ENCODE measurements around the gene RFTN1. TPM values are rescaled to one million over a fixed set of nuclear protein-coding genes. Genes with fewer than 3 reads are reported as not detected.

RFTN1 gene
- total RNA-seq, 4 donors from 2014 or later, result 10.3 to 26.9 (median 22.3) TPM

DNA sequence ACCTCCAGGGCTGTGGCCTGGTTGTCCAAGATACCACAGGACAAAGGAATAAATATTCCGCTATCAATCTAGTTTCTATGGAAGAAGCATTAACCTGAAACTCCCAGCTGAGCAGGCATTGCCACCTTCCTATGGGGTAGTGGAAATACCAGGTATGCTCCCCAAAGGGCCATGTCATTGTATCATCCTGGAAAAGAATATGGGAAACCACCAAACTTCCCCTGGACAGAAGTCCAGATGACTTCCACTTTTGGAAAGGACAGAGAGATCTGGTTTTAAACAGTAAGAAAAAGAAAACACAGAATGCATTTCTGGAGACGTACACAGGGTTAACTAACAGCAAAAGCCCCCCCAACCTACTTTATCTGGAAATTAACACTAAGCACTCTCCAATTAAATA lies 100.2 kb downstream of the RFTN1 start:
- Histone ChIP-seq H3K4me1 (peaks cover 31% of the 10 kb centered on the region), H3K9me3 (no peaks in the 10 kb centered on the region), H3K27me3 (no peaks in the 10 kb centered on the region), H3K36me3 (peaks cover 7% of the 10 kb centered on the region), H3K4me3 (no peak overlapping the region), H3K27ac (no peak overlapping the region)
- WGBS, result 91% methylated on average over 2 of the region's 2 CpGs
- TF ChIP-seq, protein P1, sequence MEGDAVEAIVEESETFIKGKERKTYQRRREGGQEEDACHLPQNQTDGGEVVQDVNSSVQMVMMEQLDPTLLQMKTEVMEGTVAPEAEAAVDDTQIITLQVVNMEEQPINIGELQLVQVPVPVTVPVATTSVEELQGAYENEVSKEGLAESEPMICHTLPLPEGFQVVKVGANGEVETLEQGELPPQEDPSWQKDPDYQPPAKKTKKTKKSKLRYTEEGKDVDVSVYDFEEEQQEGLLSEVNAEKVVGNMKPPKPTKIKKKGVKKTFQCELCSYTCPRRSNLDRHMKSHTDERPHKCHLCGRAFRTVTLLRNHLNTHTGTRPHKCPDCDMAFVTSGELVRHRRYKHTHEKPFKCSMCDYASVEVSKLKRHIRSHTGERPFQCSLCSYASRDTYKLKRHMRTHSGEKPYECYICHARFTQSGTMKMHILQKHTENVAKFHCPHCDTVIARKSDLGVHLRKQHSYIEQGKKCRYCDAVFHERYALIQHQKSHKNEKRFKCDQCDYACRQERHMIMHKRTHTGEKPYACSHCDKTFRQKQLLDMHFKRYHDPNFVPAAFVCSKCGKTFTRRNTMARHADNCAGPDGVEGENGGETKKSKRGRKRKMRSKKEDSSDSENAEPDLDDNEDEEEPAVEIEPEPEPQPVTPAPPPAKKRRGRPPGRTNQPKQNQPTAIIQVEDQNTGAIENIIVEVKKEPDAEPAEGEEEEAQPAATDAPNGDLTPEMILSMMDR (IDR thresholded peaks at IDR 0.05), result no peak
- TF ChIP-seq EP300 (IDR thresholded peaks at IDR 0.05) (no peak), POLR2AphosphoS5 (IDR thresholded peaks at IDR 0.05) (no peak), POLR2A (IDR thresholded peaks at IDR 0.05) (no peak)
- DNase-seq (ENCODE audit: low spot score in 2 of 2), result no peak

DNA sequence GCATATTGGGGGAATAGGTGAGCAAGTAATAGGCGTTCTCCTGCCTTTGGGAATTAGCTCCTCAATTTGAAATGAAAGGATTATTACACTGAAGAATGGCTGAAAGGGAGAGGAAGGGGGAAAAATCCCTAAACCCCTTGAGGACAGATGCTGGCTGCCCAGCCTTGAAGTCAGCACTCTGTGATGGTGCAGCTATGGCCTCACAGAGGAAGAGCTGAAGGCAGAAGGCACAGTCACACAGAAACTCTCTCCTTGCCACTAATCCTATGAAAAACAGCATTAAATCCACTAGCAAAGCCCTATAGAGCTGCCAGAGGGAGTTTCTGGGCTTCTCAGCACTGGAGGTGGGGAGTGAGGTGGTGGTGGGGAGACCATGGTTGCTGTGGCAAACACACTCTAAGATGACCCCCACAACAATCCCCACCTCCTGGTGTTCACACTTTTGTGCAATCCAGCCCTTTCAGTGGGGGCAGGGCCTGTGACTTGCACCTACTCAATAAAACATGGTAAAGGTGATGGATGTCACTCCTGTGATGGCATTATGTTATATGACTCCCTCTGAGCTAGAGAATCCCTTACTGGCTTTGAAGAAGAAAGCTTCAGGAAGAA lies 101.2 kb downstream of the RFTN1 start:
- WGBS, result 93% methylated on average over 1 of the region's 1 CpG
- DNase-seq (ENCODE audit: low spot score in 2 of 2), result no peak
- Histone ChIP-seq H3K27ac (no peak overlapping the region), H3K9me3 (no peaks in the 10 kb centered on the region), H3K4me1 (peaks cover 21% of the 10 kb centered on the region), H3K27me3 (no peaks in the 10 kb centered on the region), H3K36me3 (peaks cover 7% of the 10 kb centered on the region), H3K4me3 (no peak overlapping the region)
- TF ChIP-seq, protein P1 (IDR thresholded peaks at IDR 0.05), result no peak
- no peak for TF ChIP-seq POLR2AphosphoS5 (IDR thresholded peaks at IDR 0.05)
- no peak for TF ChIP-seq EP300 (IDR thresholded peaks at IDR 0.05)
- TF ChIP-seq POLR2A (IDR thresholded peaks at IDR 0.05), result no peak

DNA sequence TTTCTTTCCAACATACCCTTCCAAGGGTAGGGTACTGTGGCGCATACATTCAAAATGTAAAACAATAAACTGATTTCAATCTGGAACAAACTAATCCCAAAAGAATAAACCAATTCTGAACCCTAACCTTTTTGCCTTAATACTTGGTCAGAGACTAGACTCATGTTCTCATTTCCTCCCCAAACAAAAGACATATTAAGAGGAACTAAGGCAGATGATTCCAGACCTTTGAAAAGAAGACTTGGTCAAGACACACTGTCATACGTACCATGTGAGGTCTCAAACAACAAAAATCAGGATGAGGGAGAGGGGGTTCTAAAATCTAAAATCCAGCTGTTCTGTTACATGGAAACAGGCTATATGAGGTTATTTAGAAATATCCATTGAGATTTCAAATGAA lies 102.1 kb downstream of the RFTN1 start:
- TF ChIP-seq, protein P1 (IDR thresholded peaks at IDR 0.05), result no peak
- TF ChIP-seq EP300 (IDR thresholded peaks at IDR 0.05), result no peak
- no peak overlapping the region for H3K4me3 ChIP-seq
- H3K9me3 ChIP-seq, result no peaks in the 10 kb centered on the region
- no peaks in the 10 kb centered on the region for H3K27me3 ChIP-seq
- peaks cover 7% of the 10 kb centered on the region for H3K36me3 ChIP-seq
- WGBS, result 85% methylated on average over 2 of the region's 2 CpGs
- DNase-seq (ENCODE audit: low spot score in 2 of 2), result no peak
- peaks cover 21% of the 10 kb centered on the region for H3K4me1 ChIP-seq
- H3K27ac ChIP-seq, result no peak overlapping the region

DNA sequence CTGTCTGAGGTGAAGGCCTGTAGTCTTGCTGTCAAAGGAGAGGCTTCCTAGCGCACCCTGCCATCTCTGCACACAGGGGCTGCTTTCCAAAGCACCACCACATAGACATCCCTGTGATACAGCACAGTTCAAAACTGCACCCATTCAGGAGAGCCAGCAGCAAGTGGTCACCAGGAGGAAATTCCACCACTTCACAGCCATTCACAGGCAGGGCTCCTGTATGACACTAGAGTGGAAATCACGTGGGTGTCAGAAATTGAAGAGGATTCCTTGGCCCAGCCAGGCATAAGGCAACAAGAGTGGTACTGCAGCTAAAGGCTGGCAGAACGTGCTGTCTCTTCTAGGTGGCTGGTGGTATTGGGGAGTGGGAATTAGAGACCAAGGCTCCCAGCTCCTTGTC lies 102.8 kb downstream of the RFTN1 start:
- TF ChIP-seq POLR2AphosphoS5 (IDR thresholded peaks at IDR 0.05) (no peak), EP300 (IDR thresholded peaks at IDR 0.05) (no peak), POLR2A (IDR thresholded peaks at IDR 0.05) (no peak)
- TF ChIP-seq, protein P1 (IDR thresholded peaks at IDR 0.05), result no peak
- H3K27ac ChIP-seq, result no peak overlapping the region
- 80% methylated on average over 3 of the region's 3 CpGs for WGBS
- peaks cover 13% of the 10 kb centered on the region for H3K4me1 ChIP-seq
- no peak overlapping the region for H3K4me3 ChIP-seq
- DNase-seq (ENCODE audit: low spot score in 2 of 2), result no peak
- H3K36me3 ChIP-seq, result peaks cover 7% of the 10 kb centered on the region
- no peaks in the 10 kb centered on the region for H3K27me3 ChIP-seq
- no peaks in the 10 kb centered on the region for H3K9me3 ChIP-seq

DNA sequence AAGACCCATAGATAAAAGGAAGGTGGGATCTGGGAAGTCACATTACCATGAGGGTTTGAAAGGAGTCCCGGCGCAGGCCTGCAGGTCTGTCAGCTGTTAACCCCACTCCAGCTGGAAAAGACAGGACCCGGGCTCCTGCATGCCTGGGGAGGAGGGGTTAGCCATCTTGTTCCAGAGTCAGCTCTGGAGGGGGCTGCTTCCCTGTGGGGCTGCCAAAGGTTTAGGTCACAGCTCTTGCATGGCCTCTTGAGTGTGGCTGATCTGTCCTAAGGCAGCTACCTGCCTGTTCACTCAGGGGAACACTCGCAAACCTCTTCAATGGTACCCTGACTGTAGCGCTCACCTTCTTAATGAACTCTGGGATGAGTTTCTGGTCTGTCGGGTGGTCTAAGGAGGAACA lies 104.5 kb downstream of the RFTN1 start:
- Histone ChIP-seq H3K27ac (no peak overlapping the region), H3K36me3 (peaks cover 7% of the 10 kb centered on the region), H3K4me1 (peaks cover 9% of the 10 kb centered on the region), H3K4me3 (no peak overlapping the region), H3K27me3 (no peaks in the 10 kb centered on the region), H3K9me3 (no peaks in the 10 kb centered on the region)
- 96% methylated on average over 6 of the region's 6 CpGs for WGBS
- TF ChIP-seq, protein P1 (IDR thresholded peaks at IDR 0.05), result no peak
- TF ChIP-seq POLR2A (IDR thresholded peaks at IDR 0.05), result no peak
- TF ChIP-seq POLR2AphosphoS5 (IDR thresholded peaks at IDR 0.05), result no peak
- TF ChIP-seq EP300 (IDR thresholded peaks at IDR 0.05), result no peak
- DNase-seq (ENCODE audit: low spot score in 2 of 2), result no peak

All from suprapubic skin (tissue), 4 donors.